Subcutaneous adipose tissue (tissue), 4 donors: ENCODE data around the gene SIGLEC7. TPM values are rescaled to one million over a fixed set of nuclear protein-coding genes. Genes with fewer than 3 reads are reported as not detected.

ENCODE experiments used
- total RNA-seq, 4 donors: library from RNA; depleted of rRNA; stranded (reverse); fragments of >200 nt; gene quantifications; one replicate each; pipeline ENCODE4 v1.1.0, GENCODE V29; 2016
- TF ChIP-seq, protein P1 (sequence below): fragments of 450-650 bp; IDR thresholded peaks from one replicate; pipeline ENCODE4 v1.5.1; 2016; ENCODE audit warnings: low read depth, mild to moderate bottlenecking, control low read depth, antibody characterized with exemption, moderate library complexity

Gene SIGLEC7
- total RNA-seq, 4 donors from 2014 or later: 0.57 to 13.4 (median 4.2) TPM

DNA sequence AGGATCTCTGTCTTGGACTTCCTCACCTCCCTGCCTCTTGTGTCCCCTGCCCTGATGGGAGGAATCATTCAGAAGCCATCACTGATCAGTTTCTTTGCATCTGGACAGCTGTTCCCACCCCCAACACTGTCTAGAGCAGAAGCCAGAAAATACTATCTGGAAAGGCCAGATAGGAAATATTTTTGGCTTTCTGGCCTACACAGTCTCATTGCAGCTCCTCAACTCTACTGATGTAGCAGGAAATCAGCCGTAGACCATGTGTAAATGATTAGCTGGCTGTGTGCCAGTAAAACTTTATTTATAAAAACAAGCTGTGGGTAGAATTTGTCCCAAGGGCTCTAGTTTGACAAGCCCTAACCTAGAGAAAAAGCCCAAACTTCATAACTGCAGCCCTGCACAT, 5.6 kb downstream of the SIGLEC7 start:
- TF ChIP-seq, protein P1, sequence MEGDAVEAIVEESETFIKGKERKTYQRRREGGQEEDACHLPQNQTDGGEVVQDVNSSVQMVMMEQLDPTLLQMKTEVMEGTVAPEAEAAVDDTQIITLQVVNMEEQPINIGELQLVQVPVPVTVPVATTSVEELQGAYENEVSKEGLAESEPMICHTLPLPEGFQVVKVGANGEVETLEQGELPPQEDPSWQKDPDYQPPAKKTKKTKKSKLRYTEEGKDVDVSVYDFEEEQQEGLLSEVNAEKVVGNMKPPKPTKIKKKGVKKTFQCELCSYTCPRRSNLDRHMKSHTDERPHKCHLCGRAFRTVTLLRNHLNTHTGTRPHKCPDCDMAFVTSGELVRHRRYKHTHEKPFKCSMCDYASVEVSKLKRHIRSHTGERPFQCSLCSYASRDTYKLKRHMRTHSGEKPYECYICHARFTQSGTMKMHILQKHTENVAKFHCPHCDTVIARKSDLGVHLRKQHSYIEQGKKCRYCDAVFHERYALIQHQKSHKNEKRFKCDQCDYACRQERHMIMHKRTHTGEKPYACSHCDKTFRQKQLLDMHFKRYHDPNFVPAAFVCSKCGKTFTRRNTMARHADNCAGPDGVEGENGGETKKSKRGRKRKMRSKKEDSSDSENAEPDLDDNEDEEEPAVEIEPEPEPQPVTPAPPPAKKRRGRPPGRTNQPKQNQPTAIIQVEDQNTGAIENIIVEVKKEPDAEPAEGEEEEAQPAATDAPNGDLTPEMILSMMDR: no peak

DNA sequence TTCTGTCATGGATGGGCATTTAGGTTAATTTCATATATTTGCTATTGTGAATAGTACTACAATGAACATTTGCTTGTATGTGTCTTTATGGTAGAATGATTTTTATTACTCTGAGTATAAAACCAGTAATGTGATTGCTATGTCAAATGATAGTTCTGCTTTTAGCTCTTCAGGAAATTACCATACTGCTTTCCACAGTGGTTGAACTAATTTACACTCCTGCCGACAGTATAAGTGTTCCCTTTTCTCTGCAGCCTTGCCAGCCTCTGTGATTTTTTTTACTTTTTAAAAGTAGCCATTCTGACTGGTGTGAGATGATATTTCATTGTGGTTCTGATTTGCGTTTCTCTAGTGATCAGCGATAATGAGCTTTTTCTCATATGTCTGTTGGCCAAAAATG, 6.5 kb downstream of the SIGLEC7 start:
- TF ChIP-seq, protein P1: no peak

DNA sequence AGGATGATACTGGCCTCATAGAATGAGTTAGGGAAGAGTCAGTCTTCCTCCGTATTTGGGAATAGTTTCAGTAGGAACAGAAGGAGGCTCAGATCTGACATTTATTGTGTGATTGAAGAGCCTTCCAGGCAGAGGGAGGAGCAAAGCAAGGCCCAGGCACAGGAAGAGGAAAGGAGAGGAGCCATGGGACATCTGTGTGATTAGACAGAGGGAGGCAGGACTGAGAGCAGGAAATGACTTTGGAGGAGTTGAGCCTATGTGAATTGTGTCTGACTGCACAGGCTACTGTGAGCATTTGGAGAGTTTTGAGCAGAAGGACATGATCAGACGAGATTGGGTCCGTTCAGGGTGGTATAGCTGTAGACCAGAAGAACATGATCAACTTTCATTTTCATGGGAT, 8.5 kb downstream of the SIGLEC7 start:
- TF ChIP-seq, protein P1: no peak

DNA sequence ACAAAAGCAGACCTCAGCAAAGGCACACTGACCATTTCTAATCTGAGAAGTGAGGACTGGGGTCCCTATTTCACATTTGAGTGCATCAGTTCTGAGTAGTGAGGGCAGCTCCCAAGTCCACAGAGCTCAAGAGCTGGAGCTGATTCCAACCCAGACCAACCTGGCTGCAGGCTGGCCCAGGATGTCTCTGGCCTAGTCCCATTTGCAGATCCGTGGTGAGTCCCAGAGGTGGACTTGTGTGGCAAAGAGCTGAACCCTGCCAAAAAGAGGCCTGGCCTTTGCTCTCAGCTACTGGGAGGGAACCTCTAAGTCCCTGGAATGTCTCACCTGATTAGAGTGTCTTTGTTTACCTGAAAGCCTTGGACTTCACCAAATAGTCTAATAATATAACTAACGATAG, 14.6 kb downstream of the SIGLEC7 start:
- TF ChIP-seq, protein P1: no peak

DNA sequence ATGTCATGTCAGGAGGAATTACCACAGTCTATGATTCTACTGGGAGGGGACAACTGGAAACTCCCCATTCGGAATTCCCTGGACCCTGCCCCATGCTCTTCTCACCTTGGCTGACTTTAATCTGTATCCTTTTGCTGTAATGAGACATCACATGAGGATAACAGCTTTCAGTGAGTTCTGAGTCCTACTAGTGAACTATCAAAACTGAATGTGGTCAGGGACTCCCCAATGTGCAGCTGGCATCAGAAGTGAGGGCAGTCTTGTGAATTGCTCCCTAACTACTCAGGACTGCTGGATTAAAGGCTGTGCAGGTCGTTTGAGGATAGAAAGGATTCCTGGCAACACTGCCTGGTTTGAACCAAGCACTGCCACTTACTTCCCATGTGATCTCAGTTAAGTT, 15.2 kb downstream of the SIGLEC7 start:
- TF ChIP-seq, protein P1: no peak

DNA sequence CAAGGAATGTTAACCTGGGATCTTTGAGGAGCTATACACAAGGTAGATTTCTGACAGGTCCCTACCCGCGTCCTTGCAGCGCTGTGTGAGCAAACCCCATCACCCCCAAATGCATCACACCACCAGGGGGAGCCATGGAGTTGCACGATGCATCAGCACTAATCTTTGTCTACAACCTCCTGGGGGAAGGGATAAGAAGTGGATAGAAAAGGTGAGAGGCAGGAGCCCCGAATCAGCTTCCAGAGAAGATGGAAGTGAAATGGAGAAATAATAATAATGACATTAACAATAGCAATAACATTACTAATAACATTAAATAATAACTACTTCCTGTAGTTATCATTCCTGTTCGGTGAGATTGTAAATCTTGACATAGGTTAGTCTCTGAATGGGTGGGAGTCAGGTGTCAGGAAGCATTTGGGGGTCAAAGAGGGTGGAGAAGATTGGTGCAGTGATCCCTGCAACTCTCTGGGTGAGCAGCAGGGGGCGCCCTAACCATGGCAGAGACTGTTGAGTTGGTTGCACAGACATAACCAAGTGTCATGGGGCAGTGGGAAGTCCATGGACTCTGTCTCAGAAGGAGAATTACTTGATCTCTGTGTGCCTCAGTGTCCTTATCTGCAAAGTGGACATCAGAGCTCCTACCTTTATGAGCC, 16.5 kb downstream of the SIGLEC7 start:
- TF ChIP-seq, protein P1: no peak

DNA sequence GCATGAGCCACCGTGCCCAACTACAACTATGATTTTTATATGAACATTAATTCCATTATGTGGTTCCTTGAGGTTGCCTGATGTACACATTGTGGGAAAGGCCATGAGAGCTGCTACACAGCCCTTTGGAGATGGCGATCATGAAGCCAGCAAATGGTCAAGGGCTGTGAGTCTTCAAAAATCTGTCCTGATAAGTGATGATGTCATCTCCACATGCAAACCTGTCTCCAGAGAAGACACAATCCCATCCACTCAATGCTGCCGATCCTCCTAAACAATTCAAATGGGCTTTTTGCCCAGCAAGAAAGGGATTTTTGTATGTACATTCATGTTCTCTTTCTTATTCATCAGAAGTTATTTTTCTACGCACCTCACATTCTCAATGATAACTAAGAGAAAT, 17.6 kb downstream of the SIGLEC7 start:
- TF ChIP-seq, protein P1: no peak
